ENCODE results near the gene CFDP1. TPM values are rescaled to one million over a fixed set of nuclear protein-coding genes. Genes with fewer than 3 reads are reported as not detected.

The CFDP1 gene
- total RNA-seq (ENCODE audit: insufficient read depth, low replicate concordance), result 70.5 TPM

GRCh38 chr16:75432828-75433731 is at the start of gene CFDP1:
Gene CFDP1 (minus strand): TSS chr16:75433503. CDS start chr16:75433352, 151 bp downstream.
- peak; percentile 98 for DNase-seq (ENCODE audit: low spot score)

DNA sequence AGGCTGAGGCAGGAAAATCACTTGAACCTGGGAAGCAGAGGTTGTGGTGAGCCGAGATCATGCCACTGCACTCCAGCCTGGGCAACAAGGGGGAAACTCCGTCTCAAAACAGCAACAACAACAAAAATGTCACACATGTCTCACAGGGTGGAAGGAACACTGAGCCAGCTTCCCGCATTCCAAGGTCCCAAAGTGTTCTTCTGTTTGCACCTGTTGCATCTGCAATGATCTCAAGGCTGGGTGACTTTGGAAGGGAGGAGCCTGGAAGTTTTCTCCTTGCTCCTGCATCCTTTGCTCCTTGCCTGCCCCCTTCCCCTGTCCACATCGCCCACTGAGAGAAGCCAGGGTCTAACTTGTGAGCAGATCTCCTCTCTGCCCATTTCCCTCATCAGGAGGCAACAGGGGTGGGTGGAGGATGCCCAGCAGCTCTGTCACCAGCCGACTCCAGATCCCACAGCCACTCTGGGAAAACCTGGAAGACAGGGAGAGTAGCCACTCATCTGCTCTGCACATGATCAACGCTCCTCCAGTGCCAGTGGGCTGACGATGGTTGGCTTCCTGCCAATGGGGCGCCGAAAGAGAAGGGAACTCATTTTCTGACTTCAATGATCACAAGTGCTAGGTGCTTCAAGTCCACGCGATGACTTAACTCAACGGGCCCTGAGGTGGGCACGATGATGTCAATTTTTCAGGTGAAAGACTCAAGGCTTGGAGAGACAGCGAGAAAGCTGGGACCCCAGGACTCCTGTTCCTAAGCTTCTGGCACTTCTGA is 49.3 kb upstream of the CFDP1 start:
- DNase-seq (ENCODE audit: low spot score), result no peak

GRCh38 chr16:75481475-75481874 is 48.2 kb upstream of the CFDP1 start:
- DNase-seq (ENCODE audit: low spot score), result no peak

DNA sequence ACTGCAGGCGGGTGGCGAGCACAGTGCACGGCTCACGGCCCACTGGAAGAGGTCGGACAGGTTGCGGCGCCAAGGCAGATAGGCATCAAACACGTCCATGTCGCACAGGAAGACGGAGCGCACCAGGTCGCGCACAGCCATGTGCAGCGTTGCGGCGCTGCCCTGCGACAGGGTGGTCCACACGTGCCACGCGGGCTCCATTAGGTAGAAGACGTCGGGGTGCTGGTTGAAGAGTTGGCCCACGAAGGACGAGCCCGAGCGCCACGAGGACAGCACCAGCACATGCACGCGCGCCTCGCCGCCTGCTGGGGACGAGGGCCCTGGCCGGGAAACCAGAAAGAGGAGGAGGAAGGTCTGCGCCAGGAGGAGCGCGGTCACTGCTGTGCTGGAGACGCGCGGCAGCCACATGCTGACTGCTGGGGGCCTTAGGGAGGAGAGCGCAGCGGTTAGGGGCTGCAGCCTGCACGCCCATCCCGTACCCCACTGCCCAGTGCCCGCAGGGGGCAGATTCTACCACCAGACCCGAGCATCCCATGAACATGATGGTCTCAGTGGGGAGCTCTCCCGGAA is 46.2 kb upstream of the CFDP1 start:
- no peak for DNase-seq (ENCODE audit: low spot score)

DNA sequence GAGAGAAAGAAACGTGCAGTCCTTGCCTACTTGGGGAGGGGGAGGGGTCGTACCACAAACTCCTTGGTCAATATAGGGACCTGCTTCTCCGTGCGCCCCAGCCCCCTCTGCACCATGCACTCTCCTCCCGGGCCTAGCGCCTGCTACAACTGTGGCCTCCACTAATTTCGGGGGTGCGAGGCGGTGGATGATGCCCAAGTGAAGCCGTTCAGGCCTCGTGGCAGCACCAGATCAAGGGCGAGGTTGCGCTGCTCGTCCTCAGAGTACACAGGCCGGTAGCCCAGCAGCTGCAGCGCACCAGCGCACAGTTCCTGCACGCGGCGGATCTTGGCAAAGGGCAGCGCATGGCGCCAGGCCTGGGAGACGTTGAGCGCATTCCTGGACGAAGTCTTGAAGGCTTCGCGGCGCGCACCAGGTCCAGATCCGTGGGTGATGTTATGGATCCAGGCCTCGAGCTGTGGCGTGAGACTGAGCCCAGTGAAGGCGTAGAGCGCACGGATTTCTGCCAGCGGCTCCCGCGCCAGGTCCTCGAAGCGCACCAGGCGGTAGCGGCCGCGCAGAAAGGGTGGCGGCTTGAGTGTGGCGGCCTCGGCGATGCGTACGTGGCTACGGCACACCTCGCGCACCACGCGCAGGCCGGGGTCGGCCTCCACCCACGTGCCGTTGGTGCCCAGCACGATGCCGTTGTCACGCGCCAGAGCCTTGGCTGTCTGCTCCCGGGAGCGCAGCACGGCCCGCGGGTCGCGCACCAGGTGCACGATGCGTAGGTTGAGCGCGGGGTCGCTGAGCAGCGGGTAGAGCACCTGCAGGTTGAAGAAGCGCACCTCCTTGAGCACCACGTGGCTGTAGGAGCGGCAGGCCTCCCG is 45.4 kb upstream of the CFDP1 start:
- no peak for DNase-seq (ENCODE audit: low spot score)

DNA sequence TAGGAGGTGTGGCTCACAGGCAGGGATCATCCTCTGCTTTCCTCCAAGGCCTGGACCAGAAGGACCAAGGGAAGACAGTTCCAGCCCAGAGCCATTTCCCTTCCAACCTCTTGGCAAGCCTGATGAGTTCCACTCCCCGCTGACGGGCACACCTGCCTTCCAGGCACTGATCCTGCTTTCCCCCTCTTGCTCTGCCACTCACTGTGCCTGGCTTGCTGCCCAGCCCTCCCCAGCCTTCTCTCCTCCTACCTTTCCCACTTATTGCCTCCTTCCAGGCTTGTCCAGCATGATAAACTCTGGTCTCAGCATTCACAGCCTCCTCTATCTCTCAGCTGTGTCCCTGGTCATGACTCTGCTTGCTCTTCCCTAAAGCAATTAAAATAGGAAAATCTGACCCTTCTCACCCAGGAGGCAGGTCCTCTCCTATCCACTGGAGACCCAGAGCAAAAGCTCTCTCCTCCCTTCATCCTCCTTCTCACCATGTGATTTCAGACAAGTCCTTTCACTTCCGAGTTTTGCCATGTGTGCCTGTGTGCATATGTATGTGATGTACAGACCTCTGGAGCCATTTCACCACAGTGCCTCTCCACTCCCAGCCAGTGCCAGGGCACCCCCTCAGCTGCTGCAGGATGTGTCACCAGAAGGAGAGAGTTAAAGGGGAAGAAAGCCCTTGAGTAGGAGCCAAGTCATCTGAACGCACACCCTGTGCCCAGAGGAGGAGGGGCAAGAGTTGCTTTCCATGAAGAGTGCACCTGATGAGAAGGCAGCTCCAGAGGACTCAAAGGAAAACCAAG is 44.6 kb upstream of the CFDP1 start:
- DNase-seq (ENCODE audit: low spot score), result no peak

GRCh38 chr16:75476817-75477216 is 43.5 kb upstream of the CFDP1 start:
- no peak for DNase-seq (ENCODE audit: low spot score)

- DNase-seq (ENCODE audit: low spot score), result no peak
Observed at GRCh38 chr16:75475420-75475847, 42.1 kb upstream of the CFDP1 start.

DNA sequence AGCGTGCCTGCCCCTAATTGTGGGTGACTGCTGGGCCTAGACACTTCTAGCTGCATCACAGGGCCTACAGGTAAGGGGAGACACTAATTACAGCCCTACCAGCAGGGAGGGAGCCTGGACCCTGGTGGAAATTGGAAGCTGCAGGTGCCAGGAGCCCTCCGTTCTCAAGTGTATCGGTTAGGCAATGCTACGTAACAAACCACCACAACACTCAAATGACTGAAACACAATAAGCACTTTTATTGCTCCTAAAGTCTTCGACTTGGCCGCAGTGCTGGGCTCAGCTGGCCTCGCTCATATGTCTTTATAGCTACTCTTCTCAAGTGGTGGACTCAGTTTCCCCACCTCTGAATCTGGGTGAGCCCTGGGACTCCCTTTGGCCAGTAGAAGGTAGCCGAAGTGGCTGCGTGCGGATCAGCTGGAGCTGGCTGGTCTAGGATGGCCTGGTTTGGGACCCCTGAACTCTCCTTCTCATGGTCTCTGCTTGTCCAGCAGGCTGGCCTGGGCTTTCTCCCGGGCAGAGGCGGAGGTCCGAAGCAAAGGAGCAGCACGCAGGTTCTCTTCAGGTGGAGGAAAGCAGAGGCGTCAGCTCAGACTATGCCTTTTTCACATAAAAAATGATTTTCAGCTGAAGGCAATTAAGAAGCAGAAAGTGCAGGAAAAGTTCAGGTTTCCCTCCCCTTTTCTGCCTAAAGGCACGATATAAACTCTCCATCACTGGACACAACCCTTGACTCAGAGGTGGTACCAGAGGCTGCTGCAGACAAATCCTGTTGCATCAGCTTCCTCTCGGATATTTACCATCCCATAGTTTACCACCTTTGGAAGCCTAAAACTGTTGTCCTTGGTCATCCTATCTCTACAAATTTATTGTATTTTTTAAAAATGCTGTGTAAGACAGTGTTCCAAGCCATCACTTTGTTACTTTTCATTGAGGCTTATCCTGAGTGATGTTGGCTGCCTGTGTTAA is 39.9 kb upstream of the CFDP1 start:
- DNase-seq (ENCODE audit: low spot score), result no peak

- DNase-seq (ENCODE audit: low spot score), result peak; percentile 68
Observed at GRCh38 chr16:75471723-75472633, 38.7 kb upstream of the CFDP1 start.

- DNase-seq (ENCODE audit: low spot score), result no peak
Observed at GRCh38 chr16:75466760-75467159, 33.5 kb upstream of the CFDP1 start.

DNA sequence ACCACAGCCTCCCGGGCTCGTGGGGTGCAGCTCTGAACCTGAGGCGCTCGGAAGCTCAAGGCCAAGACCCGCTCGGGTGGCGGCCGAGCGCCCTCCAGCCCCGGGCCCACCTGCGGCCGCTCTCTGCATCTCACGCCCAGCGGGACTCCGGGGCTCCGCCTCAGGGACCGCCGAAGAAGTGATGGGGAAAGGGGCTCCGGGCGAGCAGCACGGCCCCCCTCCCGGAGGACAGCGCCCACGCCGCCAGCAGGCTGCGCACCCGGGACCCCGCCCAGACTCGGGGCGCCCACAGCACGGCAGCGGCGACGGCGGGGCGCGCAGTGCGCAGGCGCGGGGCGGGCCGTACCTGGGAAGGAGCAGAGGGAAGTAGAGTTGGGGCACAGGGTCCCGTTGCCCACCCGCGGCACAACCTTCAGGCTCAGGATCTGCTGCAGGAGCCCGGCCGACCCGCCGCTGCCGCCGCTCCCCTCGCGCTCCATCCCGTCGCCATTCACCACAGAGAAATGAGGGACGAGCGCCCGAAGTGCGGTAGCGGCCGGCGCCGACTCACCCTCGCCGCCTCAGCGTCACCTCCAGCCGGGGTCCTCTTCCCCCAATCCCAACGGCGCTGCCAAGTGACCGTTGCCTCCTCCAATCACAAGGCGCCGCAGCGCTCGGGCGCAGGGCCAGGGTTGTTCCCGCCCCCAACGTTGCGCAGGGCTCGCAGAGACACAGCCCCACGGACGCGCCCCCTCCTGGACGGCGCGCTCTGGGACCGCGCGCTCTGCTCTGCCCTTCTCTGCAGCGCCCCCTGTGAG is 31.0 kb upstream of the CFDP1 start, which contains the start of gene TMEM170A:
Gene TMEM170A, minus strand, starts transcription at position 568 of the 797 bp plus-strand sequence. Its CDS starts 89 bp downstream, at position 479.
- DNase-seq (ENCODE audit: low spot score), result peak; percentile 99

DNA sequence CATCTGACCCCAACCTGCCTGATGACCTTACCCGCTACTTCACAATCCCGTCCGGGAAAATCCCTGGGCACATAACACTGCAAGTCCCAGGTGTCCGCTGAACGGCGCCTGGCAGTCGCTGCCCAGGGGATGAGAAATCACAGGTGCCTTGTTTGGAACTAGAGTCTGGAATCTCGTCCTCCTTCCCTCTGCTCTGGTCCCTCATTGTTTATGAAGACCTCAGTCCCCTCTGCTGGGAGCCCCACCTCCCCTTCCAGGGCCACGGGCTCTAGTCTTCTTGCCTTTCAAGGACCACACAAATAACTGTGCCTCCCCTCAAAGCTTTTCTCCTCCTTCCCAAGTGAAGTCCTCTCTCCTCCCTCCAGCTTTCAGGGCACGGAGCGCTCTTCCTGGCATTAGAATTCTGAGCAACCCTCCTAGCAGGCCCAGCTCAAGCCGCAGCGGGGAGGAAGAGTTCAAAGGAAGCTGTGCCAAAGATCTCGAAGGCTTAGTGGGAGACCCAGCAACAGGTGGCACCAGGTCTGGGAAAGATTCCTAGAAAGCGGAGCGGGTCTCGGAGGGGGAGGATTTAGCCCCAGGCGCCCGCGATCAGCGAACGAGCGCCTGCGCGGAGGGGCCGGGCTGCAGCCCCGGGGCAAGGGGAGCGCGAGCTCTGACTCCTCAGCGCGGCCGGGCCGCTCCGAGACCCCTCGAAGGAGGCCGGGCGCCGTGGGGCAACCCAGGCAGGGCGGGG is 30.3 kb upstream of the CFDP1 start:
- DNase-seq (ENCODE audit: low spot score), result peak; percentile 51

DNA sequence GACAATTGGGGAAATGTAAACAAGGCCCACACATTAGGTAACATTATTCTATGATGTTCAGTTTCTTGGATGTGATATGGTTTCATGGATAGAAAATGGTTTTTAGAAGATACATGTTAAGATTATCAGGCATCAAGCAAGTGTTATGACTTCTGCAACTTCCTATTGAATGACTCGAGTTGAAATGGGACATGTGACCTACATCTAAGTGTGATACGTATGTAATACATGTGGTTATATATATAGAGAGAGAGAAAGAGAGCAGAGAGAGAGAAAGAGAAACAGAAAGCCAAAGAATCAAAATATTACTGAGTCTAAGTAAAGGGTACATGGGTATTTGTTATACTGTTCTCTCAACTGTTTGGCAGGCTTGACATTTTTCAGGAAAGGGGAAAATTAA is 29.5 kb upstream of the CFDP1 start:
- DNase-seq (ENCODE audit: low spot score), result no peak

GRCh38 chr16:75461575-75461974 is 28.3 kb upstream of the CFDP1 start:
- DNase-seq (ENCODE audit: low spot score), result no peak

DNA sequence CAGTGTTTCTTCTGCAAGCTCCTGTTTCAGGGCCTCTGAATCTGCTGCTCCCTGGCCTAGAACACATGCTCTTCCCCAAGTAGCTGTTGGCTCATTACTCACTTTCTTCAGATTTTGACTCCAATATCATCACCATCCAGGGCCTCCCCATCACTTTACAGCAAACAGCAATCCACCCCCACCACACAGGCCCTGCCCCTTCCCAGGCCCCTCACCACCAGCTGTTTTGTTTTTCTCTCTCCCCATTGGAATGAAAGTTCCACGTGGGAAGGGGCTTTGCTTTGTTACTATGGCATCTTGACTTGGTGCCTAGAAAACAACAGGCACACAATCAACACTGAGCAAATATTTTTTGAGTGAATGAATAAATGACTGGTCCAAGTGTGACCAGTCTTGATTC is 27.1 kb upstream of the CFDP1 start:
- no peak for DNase-seq (ENCODE audit: low spot score)

Data from umbilical cord (tissue), 2 donors.